ENCODE measurements around the gene ZNF541.

DNA sequence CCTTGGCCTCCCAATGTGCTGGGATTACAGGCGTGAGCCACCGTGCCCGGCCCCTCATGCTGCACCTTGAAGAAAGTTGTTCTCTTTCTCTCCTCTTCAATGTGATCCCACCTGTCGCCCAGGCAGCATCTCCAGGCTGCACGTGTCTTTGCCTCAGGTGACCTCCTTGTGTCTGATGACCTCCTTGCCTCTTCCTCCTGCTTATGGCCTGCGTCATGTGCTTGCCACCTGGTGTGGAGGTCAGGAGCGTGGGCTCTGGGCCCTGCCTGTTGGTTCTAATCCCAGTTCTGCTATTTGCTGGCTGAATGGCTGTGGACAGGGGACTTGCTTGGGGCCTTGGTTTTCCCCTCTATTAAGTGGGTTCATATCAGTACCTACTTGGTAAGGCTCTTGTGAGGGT is 42.3 kb upstream of the ZNF541 start:
- TF ChIP-seq, protein P1, sequence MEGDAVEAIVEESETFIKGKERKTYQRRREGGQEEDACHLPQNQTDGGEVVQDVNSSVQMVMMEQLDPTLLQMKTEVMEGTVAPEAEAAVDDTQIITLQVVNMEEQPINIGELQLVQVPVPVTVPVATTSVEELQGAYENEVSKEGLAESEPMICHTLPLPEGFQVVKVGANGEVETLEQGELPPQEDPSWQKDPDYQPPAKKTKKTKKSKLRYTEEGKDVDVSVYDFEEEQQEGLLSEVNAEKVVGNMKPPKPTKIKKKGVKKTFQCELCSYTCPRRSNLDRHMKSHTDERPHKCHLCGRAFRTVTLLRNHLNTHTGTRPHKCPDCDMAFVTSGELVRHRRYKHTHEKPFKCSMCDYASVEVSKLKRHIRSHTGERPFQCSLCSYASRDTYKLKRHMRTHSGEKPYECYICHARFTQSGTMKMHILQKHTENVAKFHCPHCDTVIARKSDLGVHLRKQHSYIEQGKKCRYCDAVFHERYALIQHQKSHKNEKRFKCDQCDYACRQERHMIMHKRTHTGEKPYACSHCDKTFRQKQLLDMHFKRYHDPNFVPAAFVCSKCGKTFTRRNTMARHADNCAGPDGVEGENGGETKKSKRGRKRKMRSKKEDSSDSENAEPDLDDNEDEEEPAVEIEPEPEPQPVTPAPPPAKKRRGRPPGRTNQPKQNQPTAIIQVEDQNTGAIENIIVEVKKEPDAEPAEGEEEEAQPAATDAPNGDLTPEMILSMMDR (IDR thresholded peaks at IDR 0.05): no peak
- no peak for TF ChIP-seq POLR2A (IDR thresholded peaks at IDR 0.05)

Measured in uterus (tissue), 2 donors.